Mesenchymal stem cell (in vitro differentiated cells and primary cell): ENCODE data around the gene BCL2L15.

Experiments used
- DNase-seq: peaks from one replicate; pipeline ENCODE4 v3.0.0-alpha.2; 2013
- H2AFZ ChIP-seq: one replicate; pipeline ENCODE4 v1.6.1; 2013; ENCODE audit warnings: low read depth, mild to moderate bottlenecking, control low read depth, inconsistent platforms, low read length, moderate library complexity
- H2AK5ac ChIP-seq: 2 replicates; pipeline ENCODE4 v1.6.1; 2013; ENCODE audit warnings: low read length, moderate library complexity, mild to moderate bottlenecking, inconsistent platforms; ENCODE audit not compliant: severe bottlenecking
- H2BK120ac ChIP-seq: one replicate; pipeline ENCODE4 v1.6.1; 2013; ENCODE audit warnings: low read depth, mild to moderate bottlenecking, inconsistent platforms, low read length, moderate library complexity
- H2BK12ac ChIP-seq, 2 experiments: one replicate each; pipeline ENCODE4 v1.6.1; 2013; ENCODE audit warnings: inconsistent platforms in 2 of 2, low read length in 2 of 2, mild to moderate bottlenecking in 2 of 2, moderate library complexity in 2 of 2, control low read depth in 1 of 2
- H2BK15ac ChIP-seq: one replicate; pipeline ENCODE4 v1.6.1; 2013; ENCODE audit warnings: mild to moderate bottlenecking, low read depth, inconsistent platforms; ENCODE audit not compliant: poor library complexity, severe bottlenecking
- H2BK5ac ChIP-seq: 2 replicates; pipeline ENCODE4 v1.6.1; 2013; ENCODE audit warnings: low read depth, mild to moderate bottlenecking, low read length, control low read depth, inconsistent platforms; ENCODE audit not compliant: poor library complexity, severe bottlenecking
- H3K14ac ChIP-seq, 2 experiments: one replicate each; pipeline ENCODE4 v1.6.1; 2013; ENCODE audit warnings: inconsistent platforms in 2 of 2, low read length in 2 of 2, control low read depth in 1 of 2, mild to moderate bottlenecking in 1 of 2, moderate library complexity in 1 of 2
- H3K18ac ChIP-seq, 2 experiments: one replicate each; pipeline ENCODE4 v1.6.1; 2013; ENCODE audit warnings: inconsistent platforms in 2 of 2, low read length in 2 of 2, control low read depth in 1 of 2, low read depth in 1 of 2, mild to moderate bottlenecking in 1 of 2
- H3K23ac ChIP-seq, 2 experiments: one replicate each; pipeline ENCODE4 v1.6.1; 2013; ENCODE audit warnings: inconsistent platforms in 2 of 2, low read length in 2 of 2, mild to moderate bottlenecking in 2 of 2, moderate library complexity in 2 of 2, control low read depth in 1 of 2
- H3K27ac ChIP-seq: 2 replicates; pipeline ENCODE4 v1.5.1; 2013; ENCODE audit warnings: mild to moderate bottlenecking, moderate library complexity, low read length, control low read depth, inconsistent platforms; ENCODE audit not compliant: poor library complexity, severe bottlenecking
- H3K27me3 ChIP-seq, 2 experiments: 2 replicates each; pipeline versions ENCODE4 v1.6.1 to v1.7.0; 2013; ENCODE audit warnings: low read length in 2 of 2, mild to moderate bottlenecking in 2 of 2, moderate library complexity in 2 of 2, control low read depth in 1 of 2, inconsistent platforms in 1 of 2; ENCODE audit not compliant: control insufficient read depth in 1 of 2, insufficient read depth in 1 of 2
- H3K36me3 ChIP-seq, 2 experiments: 2 replicates each; pipeline versions ENCODE4 v1.6.1 to v1.7.0; 2013; ENCODE audit warnings: low read length in 2 of 2, control low read depth in 1 of 2, inconsistent platforms in 1 of 2, low read depth in 1 of 2, mild to moderate bottlenecking in 1 of 2; ENCODE audit not compliant: insufficient read depth in 2 of 2, control insufficient read depth in 1 of 2
- H3K4ac ChIP-seq, 2 experiments: one replicate each; pipeline ENCODE4 v1.6.1; 2013; ENCODE audit warnings: inconsistent platforms in 2 of 2, low read length in 2 of 2, mild to moderate bottlenecking in 2 of 2, moderate library complexity in 2 of 2, control low read depth in 1 of 2, low read depth in 1 of 2
- H3K4me1 ChIP-seq: 2 replicates; pipeline ENCODE4 v1.6.1; 2013; ENCODE audit warnings: low read depth, low read length, control low read depth; ENCODE audit not compliant: control insufficient read depth, insufficient read depth
- H3K4me2 ChIP-seq: 2 replicates; pipeline ENCODE4 v1.6.1; 2013; ENCODE audit warnings: low read length, mild to moderate bottlenecking, inconsistent platforms; ENCODE audit not compliant: poor library complexity, severe bottlenecking
- H3K4me3 ChIP-seq, 2 experiments: 2 replicates each; pipeline versions ENCODE4 v1.5.1 to v1.7.0; 2013; ENCODE audit warnings: low read length in 2 of 2, mild to moderate bottlenecking in 2 of 2, control low read depth in 1 of 2, low read depth in 1 of 2; ENCODE audit not compliant: insufficient read depth in 1 of 2
- H3K79me1 ChIP-seq: replicated peaks from 2 replicates; pipeline ENCODE4 v1.6.1; 2013; ENCODE audit warnings: mild to moderate bottlenecking, control low read depth, low read length, inconsistent platforms; ENCODE audit not compliant: poor library complexity, severe bottlenecking
- H3K9ac ChIP-seq: 2 replicates; pipeline ENCODE4 v1.7.0; 2013; ENCODE audit warnings: mild to moderate bottlenecking, low read length, moderate library complexity
- H3K9me3 ChIP-seq: 2 replicates; pipeline ENCODE4 v1.7.0; 2013; ENCODE audit warnings: mild to moderate bottlenecking, low read length; ENCODE audit not compliant: control insufficient read depth
- H4K8ac ChIP-seq: one replicate; pipeline ENCODE4 v1.6.1; 2013; ENCODE audit warnings: inconsistent platforms, mild to moderate bottlenecking, low read length, moderate library complexity
- H4K91ac ChIP-seq: one replicate; pipeline ENCODE4 v1.6.1; 2013; ENCODE audit warnings: mild to moderate bottlenecking, low read length, inconsistent platforms
- WGBS: methylation state at CpG from one replicate; pipeline ENCODE4 v1.1.7; 2013; ENCODE audit warnings: mixed read lengths; 5-methylcytosine and 5-hydroxymethylcytosine counted together

Gene BCL2L15

DNA sequence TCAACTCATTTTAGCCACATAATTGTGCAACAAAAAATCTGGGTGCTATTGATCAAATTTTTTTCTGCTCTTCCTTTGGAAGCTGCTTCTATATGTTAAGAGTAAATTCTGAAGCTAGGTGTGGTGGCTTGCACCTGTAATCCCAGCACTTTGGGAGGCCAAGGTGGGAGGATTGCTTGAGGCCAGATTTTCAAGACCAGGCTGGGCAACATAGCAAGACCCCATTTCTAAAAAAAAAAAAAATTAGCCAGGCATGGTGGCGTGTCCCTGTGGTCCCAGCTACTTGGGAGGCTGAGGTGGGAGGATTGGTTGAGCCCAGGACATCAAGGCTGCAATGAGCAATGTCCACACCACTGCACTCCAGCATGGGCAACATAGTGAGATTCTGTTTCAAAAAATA, 50.8 kb downstream of the BCL2L15 start:
- no peak overlapping the region for H3K14ac ChIP-seq
- no peak overlapping the region for H3K23ac ChIP-seq
- H4K91ac ChIP-seq, result no peak overlapping the region
- DNase-seq, result no peak
- no peak overlapping the region for H3K27ac ChIP-seq
- H4K8ac ChIP-seq, result no peak overlapping the region
- no peak overlapping the region for H2BK15ac ChIP-seq
- no peaks in the 10 kb centered on the region for H3K9me3 ChIP-seq
- H3K18ac ChIP-seq, result no peak overlapping the region
- no peak overlapping the region for H3K4ac ChIP-seq
- no peaks in the 10 kb centered on the region for H3K79me1 ChIP-seq
- H2AK5ac ChIP-seq, result no peak overlapping the region
- no peaks in the 10 kb centered on the region for H3K36me3 ChIP-seq
- no peak overlapping the region for H2AFZ ChIP-seq
- 100% methylated on average over 1 of the region's 1 CpG for WGBS
- H2BK12ac ChIP-seq, result no peak overlapping the region
- no peaks in the 10 kb centered on the region for H3K27me3 ChIP-seq
- no peak overlapping the region for H3K4me2 ChIP-seq
- no peaks in the 10 kb centered on the region for H3K4me1 ChIP-seq
- H2BK5ac ChIP-seq, result no peak overlapping the region
- H2BK120ac ChIP-seq, result no peak overlapping the region
- H3K4me3 ChIP-seq, result no peak overlapping the region
- no peak overlapping the region for H3K9ac ChIP-seq

DNA sequence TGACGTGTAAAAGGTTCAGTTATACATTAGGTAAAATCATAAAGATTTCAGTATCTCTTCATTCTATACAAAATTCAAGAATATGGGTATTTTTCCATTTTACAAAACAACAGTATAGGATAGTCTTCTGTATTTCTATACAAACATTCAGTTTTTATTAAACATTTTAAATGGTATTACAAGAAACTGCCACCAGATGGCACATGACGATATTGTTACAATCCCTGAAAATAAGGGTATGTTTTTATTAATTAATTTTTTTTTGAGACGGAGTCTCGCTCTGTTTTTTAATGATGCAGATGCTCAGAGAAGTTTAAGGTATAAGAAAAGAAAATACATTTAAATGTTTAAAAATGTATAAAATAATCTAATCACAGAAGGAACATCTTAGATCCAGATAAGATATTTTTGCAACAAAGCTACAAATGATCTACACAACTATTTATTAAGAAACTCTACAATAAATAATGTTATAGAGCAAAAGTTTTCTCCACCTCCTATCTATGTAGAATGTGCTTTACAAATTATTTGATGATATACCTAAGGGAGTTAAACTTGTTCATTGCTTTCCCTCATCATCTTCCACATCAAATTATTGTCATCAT, 51.6 kb downstream of the BCL2L15 start:
- Histone ChIP-seq H3K36me3 (no peaks in the 10 kb centered on the region), H2BK12ac (no peak overlapping the region), H3K4me2 (no peak overlapping the region), H3K9me3 (no peaks in the 10 kb centered on the region), H3K27me3 (no peaks in the 10 kb centered on the region), H3K27ac (no peak overlapping the region), H3K4me1 (no peaks in the 10 kb centered on the region), H3K9ac (peak overlapping the region; percentile 63), H2BK15ac (no peak overlapping the region), H2BK120ac (no peak overlapping the region), H3K14ac (no peak overlapping the region), H2AK5ac (no peak overlapping the region), H4K91ac (no peak overlapping the region), H3K4me3 (no peak overlapping the region), H3K79me1 (no peaks in the 10 kb centered on the region), H2AFZ (no peak overlapping the region), H4K8ac (no peak overlapping the region), H2BK5ac (no peak overlapping the region), H3K18ac (no peak overlapping the region), H3K23ac (no peak overlapping the region), H3K4ac (no peak overlapping the region)
- DNase-seq, result peak; percentile 62
- no CpG with 5 or more reads among the region's 4 CpGs for WGBS

DNA sequence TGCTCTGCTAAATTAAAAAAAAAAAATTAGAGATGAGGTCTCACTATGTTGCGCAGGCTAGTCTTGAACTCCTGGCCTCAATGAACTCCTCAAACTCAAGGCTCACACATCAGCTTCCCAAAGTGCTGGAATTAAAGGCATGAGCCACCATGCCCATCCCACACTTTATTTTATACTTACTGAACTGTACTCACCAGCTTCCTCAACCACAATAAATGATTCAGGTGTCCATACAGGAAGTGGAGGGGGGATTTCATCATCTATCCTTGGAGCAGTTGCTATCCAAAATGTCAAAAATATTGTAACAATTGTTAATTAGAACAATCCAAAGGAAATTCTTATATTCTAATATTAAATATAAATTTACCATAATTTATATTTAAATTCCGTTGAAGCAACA, 52.7 kb downstream of the BCL2L15 start:
- no peaks in the 10 kb centered on the region for H3K4me1 ChIP-seq
- no peak overlapping the region for H2BK15ac ChIP-seq
- no peak overlapping the region for H3K27ac ChIP-seq
- no peak for DNase-seq
- no peak overlapping the region for H2BK5ac ChIP-seq
- no peaks in the 10 kb centered on the region for H3K36me3 ChIP-seq
- H2AK5ac ChIP-seq, result no peak overlapping the region
- no peak overlapping the region for H3K18ac ChIP-seq
- no peak overlapping the region for H3K4me2 ChIP-seq
- no peak overlapping the region for H3K4me3 ChIP-seq
- H2AFZ ChIP-seq, result no peak overlapping the region
- H3K27me3 ChIP-seq, result no peaks in the 10 kb centered on the region
- no peak overlapping the region for H3K23ac ChIP-seq
- H3K9me3 ChIP-seq, result no peaks in the 10 kb centered on the region
- H4K8ac ChIP-seq, result no peak overlapping the region
- no peak overlapping the region for H4K91ac ChIP-seq
- no peak overlapping the region for H2BK12ac ChIP-seq
- H3K4ac ChIP-seq, result no peak overlapping the region
- H3K14ac ChIP-seq, result no peak overlapping the region
- H3K9ac ChIP-seq, result no peak overlapping the region
- 100% methylated on average over 1 of the region's 2 CpGs for WGBS
- H3K79me1 ChIP-seq, result no peaks in the 10 kb centered on the region
- H2BK120ac ChIP-seq, result no peak overlapping the region
